Psoas muscle (tissue), 8 donors: ENCODE measurements around the gene CASZ1. TPM values are rescaled to one million over a fixed set of nuclear protein-coding genes. Genes with fewer than 3 reads are reported as not detected.
A peak's percentile ranks its signal among the peaks of the same experiment; 100 is the strongest.

Source experiments
- ATAC-seq, 4 donors: fragments of 200-7000 bp; cut with Tn5 transposase; one replicate each; pipeline ENCODE4 v1.9.1; 2020; ENCODE audit warnings: moderate library complexity in 3 of 4, mild to moderate bottlenecking in 2 of 4
- DNase-seq, 2 donors: peaks; one replicate each; pipeline ENCODE4 v3.0.0-alpha.2; 2020
- H3K27ac ChIP-seq: fragments of 200-600 bp; one replicate; pipeline ENCODE4 v1.8.0; 2022
- H3K27me3 ChIP-seq, 3 donors: fragments of 200-600 bp in 1 of 3; one replicate each; pipeline versions ENCODE4 v1.6.1 to v1.8.0; 2013 to 2022; ENCODE audit warnings: low read length in 2 of 3, mild to moderate bottlenecking in 2 of 3, moderate library complexity in 1 of 3; ENCODE audit not compliant: insufficient read depth in 3 of 3
- H3K36me3 ChIP-seq, 2 donors: fragments of 200-600 bp in 1 of 2; one replicate each; pipeline versions ENCODE4 v1.6.1 to v1.8.0; 2013 to 2022; ENCODE audit warnings: low read depth in 1 of 2, mild to moderate bottlenecking in 1 of 2, moderate library complexity in 1 of 2; ENCODE audit not compliant: insufficient read depth in 1 of 2
- H3K4me1 ChIP-seq: fragments of 200-600 bp; one replicate; pipeline ENCODE4 v1.8.0; 2022
- H3K4me3 ChIP-seq: fragments of 200-600 bp; one replicate; pipeline ENCODE4 v1.8.0; 2022; ENCODE audit warnings: mild to moderate bottlenecking
- H3K9me3 ChIP-seq: fragments of 200-600 bp; one replicate; pipeline ENCODE4 v1.8.0; 2022
- CTCF ChIP-seq: fragments of 200-600 bp; IDR thresholded peaks from one replicate; pipeline ENCODE4 v1.8.0; 2022; ENCODE audit warnings: antibody characterized with exemption
- WGBS, 3 donors: extraction: QIAGEN DNeasy Blood & Tissue Kit; methylation state at CpG; one replicate each; pipeline versions ENCODE4 v1.1.6 to v1.1.7; 2013; 5-methylcytosine and 5-hydroxymethylcytosine counted together
- intact Hi-C, 2 donors: fragments of 100-400 bp; cut with DNase I; formaldehyde crosslinking; loops; one replicate each; pipeline versions ENCODE4 v1.11.0 to v1.14.2; 2022
- polyA plus RNA-seq, 3 donors: library from polyadenylated mRNA; stranded (reverse); fragments of 200-250 nt; gene quantifications; one replicate each; pipeline ENCODE4 v1.2.3, GENCODE V29; 2013
- total RNA-seq, 4 donors: library from RNA; stranded (reverse); fragmentation: NEBNext Ultra II Directional in 2 of 4; extraction: Animal tissue kit (Norgen Biotek cat#: 25700) in 2 of 4; gene quantifications; one replicate each; pipeline versions ENCODE4 v1.2.1 to v1.2.4, GENCODE V29; 2021 to 2023
- donor health status: healthy with polysubstance abuse.
- donor health status: DM: no; HTN: no; CAD: no; lungs with moderate emphysema.
- donor health status: Bipolar disorder and iron deficiency.
- donor health status: healthy.
- donor health status: DM: yes; HTN: yes; CAD: no.
- donor health status: DM: no; HTN: no; CAD: no.
- donor health status: DM: no; HTN: no; CAD: no.
- donor health status: DM: yes; HTN: yes; CAD: no.

Gene CASZ1
- total and polyA plus RNA-seq, 7 donors = 2.6 to 83.3 (median 53.1) TPM

GRCh38 chr1:10716840-10717239, 79.6 kb downstream of the CASZ1 start:
- Histone ChIP-seq H3K4me1 (peaks cover 53% of the 10 kb centered on the region), H3K4me3 (no peak overlapping the region), H3K27me3 (no peaks in the 10 kb centered on the region), H3K9me3 (no peaks in the 10 kb centered on the region), H3K27ac (peak overlapping the region; percentile 50), H3K36me3 (no peaks in the 10 kb centered on the region)
- TF ChIP-seq CTCF = no peak
- DNase-seq (no peak), ATAC-seq (no peak)
- 57 to 74% (median 66%) methylated on average over 10 of the region's 10 CpGs for WGBS, 3 donors
- intact Hi-C loops = no loop called here

- DNase-seq = no peak
Observed at GRCh38 chr1:10714337-10715114, 81.9 kb downstream of the CASZ1 start.

GRCh38 chr1:10713614-10714013, 82.8 kb downstream of the CASZ1 start:
- intact Hi-C loops = no loop called here
- Histone ChIP-seq H3K36me3 (no peaks in the 10 kb centered on the region), H3K27me3 (no peaks in the 10 kb centered on the region), H3K4me1 (peaks cover 63% of the 10 kb centered on the region), H3K27ac (no peak overlapping the region), H3K4me3 (no peak overlapping the region), H3K9me3 (no peaks in the 10 kb centered on the region)
- WGBS, 3 donors = 36 to 41% (median 37%) methylated on average over 7 of the region's 7 CpGs
- DNase-seq (no peak), ATAC-seq (peak; percentile 18 to 35 (median 20))
- TF ChIP-seq CTCF = no peak

More at GRCh38 chr1:10714337-10715114, 81.9 kb downstream of the CASZ1 start:
- H3K36me3 ChIP-seq = no peaks in the 10 kb centered on the region
- no peak overlapping the region for H3K4me3 ChIP-seq
- intact Hi-C loops = no loop called here
- peak overlapping the region; percentile 53 for H3K27ac ChIP-seq
- peaks cover 64% of the 10 kb centered on the region for H3K4me1 ChIP-seq
- H3K9me3 ChIP-seq = no peaks in the 10 kb centered on the region
- peak in 3 of 4 donors; percentile 19 to 45 (median 40) for ATAC-seq
- 50 to 74% (median 50%) methylated on average over 22 of the region's 22 CpGs for WGBS, 3 donors
- no peaks in the 10 kb centered on the region for H3K27me3 ChIP-seq
- no peak for TF ChIP-seq CTCF

- H3K4me1 ChIP-seq = peaks cover 54% of the 10 kb centered on the region
- TF ChIP-seq CTCF = no peak
- WGBS, 3 donors = 80 to 85% (median 81%) methylated on average over 24 to 25 of the region's 25 CpGs
- ATAC-seq (no peak), DNase-seq (no peak)
- H3K27me3 ChIP-seq = no peaks in the 10 kb centered on the region
- H3K9me3 ChIP-seq = no peaks in the 10 kb centered on the region
- H3K36me3 ChIP-seq = no peaks in the 10 kb centered on the region
- H3K4me3 ChIP-seq = no peak overlapping the region
- no peak overlapping the region for H3K27ac ChIP-seq
- intact Hi-C loops = no loop called here
Observed at GRCh38 chr1:10712568-10713362, 83.7 kb downstream of the CASZ1 start.
